Measurements from ENCODE around the gene PALS1. TPM values are rescaled to one million over a fixed set of nuclear protein-coding genes. Genes with fewer than 3 reads are reported as not detected.

The PALS1 gene
- total and polyA plus RNA-seq, 2 of the 8 experiments (the other 6 are each of a cell fraction or from before 2014, with no cell fraction given), result 6.7 to 25.1 TPM

- Histone ChIP-seq H3K79me2 (ENCODE audit: control insufficient read depth in 1 of 2, insufficient read depth in 2 of 2, low read length in 2 of 2) (peaks cover 0 to 48% of the 10 kb centered on the region in 2 experiments; a peak in 3 of 4 replicates), H2BK5ac (ENCODE audit: low read depth, low read length) (no peak overlapping the region), H3K56ac (replicated peaks; ENCODE audit: insufficient read length, low read depth, low read length) (no peak overlapping the region), H2BK20ac (ENCODE audit: low read length) (no peak overlapping the region), H2AFZ (ENCODE audit: low read length) (no peak overlapping the region), H2BK15ac (ENCODE audit: low read length) (no peak overlapping the region), H3K4me3 (ENCODE audit: extremely low read depth in 1 of 4, insufficient read depth in 2 of 4, low read depth in 3 of 4, low read length in 4 of 4) (no peak overlapping the region), H4K8ac (ENCODE audit: extremely low read depth, insufficient read depth, low read length) (no peak overlapping the region), H4K91ac (replicated peaks; ENCODE audit: insufficient read length, low read length) (no peak overlapping the region), H3K27ac (ENCODE audit: low read depth, low read length) (no peak overlapping the region), H4K20me1 (replicated peaks in 1 of 2; ENCODE audit: control insufficient read depth in 1 of 2, insufficient read depth in 2 of 2, low read length in 2 of 2) (peaks cover 0 to 2% of the 10 kb centered on the region in 2 experiments), H3K18ac (ENCODE audit: extremely low read depth, low read length) (no peak overlapping the region), H2AK5ac (ENCODE audit: low read depth, low read length) (no peak overlapping the region), H3K4ac (replicated peaks; ENCODE audit: insufficient read length, low read depth, low read length) (no peak overlapping the region), H3K36me3 (ENCODE audit: control insufficient read depth in 2 of 4, insufficient read depth in 4 of 4, low read length in 3 of 4) (no peaks in the 10 kb centered on the region), H3K14ac (ENCODE audit: insufficient read length) (no peak overlapping the region), H3K23me2 (ENCODE audit: low read depth, low read length) (no peaks in the 10 kb centered on the region), H3K23ac (ENCODE audit: insufficient read length) (no peak overlapping the region), H3K4me1 (replicated peaks in 1 of 4; ENCODE audit: control insufficient read depth in 3 of 4, insufficient read depth in 4 of 4, low read length in 3 of 4) (peaks cover 0 to 6% (median 1%) of the 10 kb centered on the region in 4 experiments; a peak in 2 of 7 replicates), H3K27me3 (replicated peaks in 1 of 4; ENCODE audit: control insufficient read depth in 3 of 4, extremely low read depth in 1 of 4, insufficient read depth in 3 of 4, low read length in 3 of 4) (no peaks in the 10 kb centered on the region), H3K79me1 (ENCODE audit: low read depth, low read length) (0 out of 2 replicates have a peak, but pooled peaks cover 3% of the 10 kb centered on the region), H3K9me3 (ENCODE audit: insufficient read depth in 2 of 2, low read depth in 1 of 2, low read length in 1 of 2) (no peaks in the 10 kb centered on the region), H4K5ac (ENCODE audit: insufficient read length, low read depth, low read length) (no peak overlapping the region), H2BK120ac (replicated peaks; ENCODE audit: low read depth, low read length) (no peak overlapping the region), H3K9ac (replicated peaks in 1 of 4; ENCODE audit: extremely low read depth in 1 of 4, low read depth in 3 of 4, low read length in 3 of 4) (no peak overlapping the region), H2BK12ac (ENCODE audit: low read depth, low read length) (no peak overlapping the region), H3K4me2 (ENCODE audit: insufficient read depth in 1 of 2, low read depth in 2 of 2, low read length in 2 of 2) (no peak overlapping the region)
- FAIRE-seq (no peak), DNase-seq (ENCODE audit: low read depth in 1 of 2, low spot score in 2 of 2) (no peak)
- ChIA-PET POLR2A (ENCODE audit: partially characterized antibody) (interaction anchor here (0.9 kb wide), 1 partner anchor 15 kb away, joined by 3 read pairs; no protein-coding TSS in a partner anchor), CTCF (ENCODE audit: partially characterized antibody) (interaction anchor here (0.9 to 1.2 kb wide), 2 partner anchors 25 to 94 kb away, joined by 3 read pairs; no protein-coding TSS in a partner anchor)
- WGBS, 2 experiments (ENCODE audit: extremely low coverage in 1 of 2, insufficient coverage in 1 of 2, insufficient read length in 1 of 2, insufficient replicate concordance in 2 of 2, low coverage in 1 of 2, low lambda C conversion rate in 2 of 2, missing lambda C conversion rate in 1 of 2), result 79% methylated on average over 1 of the region's 1 CpG; no CpG with 5 or more reads in 1 of the 2 experiments
- TF ChIP-seq KDM1A (IDR thresholded peaks at IDR 0.05; ENCODE audit: borderline replicate concordance, low read length) (no peak), CEBPB (IDR thresholded peaks at IDR 0.05; ENCODE audit: low read depth, low read length) (no peak), EGR1 (IDR thresholded peaks at IDR 0.05; ENCODE audit: borderline replicate concordance, low read depth, low read length) (no peak), USF2 (IDR thresholded peaks at IDR 0.05; ENCODE audit: low read length) (no peak), CHD1 (IDR thresholded peaks at IDR 0.05; ENCODE audit: low read depth, low read length) (no peak), CTCF (IDR thresholded peaks at IDR 0.05; ENCODE audit: control extremely low read depth in 1 of 3, insufficient read depth in 1 of 3, low read depth in 1 of 3, low read length in 3 of 3) (no peak), CHD2 (IDR thresholded peaks at IDR 0.05; ENCODE audit: low read length) (no peak), TBP (IDR thresholded peaks at IDR 0.05; ENCODE audit: low read depth, low read length) (no peak), RNF2 (IDR thresholded peaks at IDR 0.05; ENCODE audit: borderline replicate concordance, low read depth, low read length, missing control alignments, poor library complexity, severe bottlenecking) (no peak), POLR2AphosphoS5 (IDR thresholded peaks at IDR 0.05; ENCODE audit: low read depth, low read length) (no peak)
These were observed 19.7 kb downstream of the PALS1 start for GRCh38 chr14:67260965-67261364.
